Right lobe of liver (tissue), 6 donors: Measurements from ENCODE around the gene SPSB3. TPM values are rescaled to one million over a fixed set of nuclear protein-coding genes. Genes with fewer than 3 reads are reported as not detected.

Experiments
- ATAC-seq, 4 donors: fragments of 200-7000 bp; cut with Tn5 transposase; one replicate each; pipeline ENCODE4 v1.9.1; 2020; ENCODE audit warnings: mild to moderate bottlenecking in 4 of 4, moderate library complexity in 4 of 4
- DNase-seq, 3 donors: peaks; one replicate each; pipeline ENCODE4 v3.0.0-alpha.2; 2020
- H3K27ac ChIP-seq, 3 donors: fragments of 200-600 bp; one replicate each; pipeline ENCODE4 v1.8.0; 2022
- H3K27me3 ChIP-seq, 2 donors: fragments of 200-600 bp; one replicate each; pipeline ENCODE4 v1.8.0; 2022
- H3K36me3 ChIP-seq, 4 donors: fragments of 200-600 bp; sonication (generic) in 1 of 4; one replicate each; pipeline versions ENCODE4 v1.5.1 to v1.8.0; 2017 to 2022; ENCODE audit warnings: control low read depth in 1 of 4
- H3K4me1 ChIP-seq, 4 donors: fragments of 200-600 bp; sonication (generic) in 1 of 4; one replicate each; pipeline versions ENCODE4 v1.5.1 to v1.8.0; 2017 to 2022; ENCODE audit warnings: control low read depth in 1 of 4
- H3K4me3 ChIP-seq, 3 donors: fragments of 200-600 bp; one replicate each; pipeline ENCODE4 v1.8.0; 2022
- H3K9me3 ChIP-seq, 4 donors: fragments of 200-600 bp; sonication (generic) in 1 of 4; one replicate each; pipeline versions ENCODE4 v1.5.1 to v1.8.0; 2017 to 2022; ENCODE audit warnings: control low read depth in 1 of 4
- CTCF ChIP-seq, 4 donors: fragments of 200-600 bp in 3 of 4; fragments of 450-650 bp in 1 of 4; IDR thresholded peaks; one replicate each; pipeline versions ENCODE4 v1.5.1 to v1.8.0; 2016 to 2022; ENCODE audit warnings: antibody characterized with exemption in 4 of 4, mild to moderate bottlenecking in 2 of 4
- POLR2A ChIP-seq: fragments of 450-650 bp; IDR thresholded peaks from one replicate; pipeline ENCODE4 v1.6.1; 2017; ENCODE audit warnings: antibody characterized with exemption, mild to moderate bottlenecking
- WGBS: methylation state at CpG from one replicate; pipeline ENCODE4 v1.1.6; 2018; ENCODE audit warnings: low coverage, low lambda C conversion rate; ENCODE audit not compliant: insufficient coverage; ENCODE audit errors: missing lambda C conversion rate; 5-methylcytosine and 5-hydroxymethylcytosine counted together
- intact Hi-C, 2 donors: fragments of 100-400 bp; cut with DNase I; formaldehyde crosslinking; loops; one replicate each; pipeline versions ENCODE4 v1.11.2 to v1.14.1; 2022
- total RNA-seq, 6 experiments: library from RNA; depleted of rRNA in 2 of 6; stranded (reverse); fragments of >200 nt in 2 of 6; fragmentation: NEBNext Ultra II Directional in 3 of 6; extraction: Animal tissue kit (Norgen Biotek cat#: 25700) in 3 of 6; gene quantifications; one replicate each; pipeline versions ENCODE4 v1.1.0 to v1.2.4, GENCODE V29; 2016 to 2023
- donor health status: DM: no; HTN: yes; CAD: no.
- donor health status: DM: no; HTN: no; CAD: no.
- donor health status: DM: no; HTN: no; CAD: no.
- donor health status: DM: no; HTN: yes; CAD: no.
- donor health status: DM: no; HTN: yes; CAD: no.

The SPSB3 gene
- total RNA-seq, 6 experiments from 2014 or later: 18.6 to 42.5 (median 34.5) TPM

GRCh38 chr16:1815461-1815860 lies 33.1 kb upstream of the SPSB3 start:
- no peaks in the 10 kb centered on the region for H3K9me3 ChIP-seq
- DNase-seq (peak in 1 of 3 donors; percentile 3), ATAC-seq (no peak)
- H3K4me3 ChIP-seq: no peak overlapping the region
- no peak for TF ChIP-seq POLR2A
- TF ChIP-seq CTCF (IDR thresholded peaks at IDR 0.05): no peak
- H3K36me3 ChIP-seq: peaks cover 0 to 48% (median 26%) of the 10 kb centered on the region in 4 donors
- peaks cover 0 to 22% (median 5%) of the 10 kb centered on the region in 4 donors for H3K4me1 ChIP-seq
- H3K27me3 ChIP-seq: no peaks in the 10 kb centered on the region
- WGBS: 74% methylated on average over 5 of the region's 11 CpGs
- intact Hi-C loops: no loop called here
- H3K27ac ChIP-seq: no peak overlapping the region

GRCh38 chr16:1812732-1813163 lies 30.4 kb upstream of the SPSB3 start:
- Histone ChIP-seq H3K4me3 (no peak overlapping the region), H3K27me3 (no peaks in the 10 kb centered on the region), H3K9me3 (no peaks in the 10 kb centered on the region), H3K36me3 (peaks cover 0 to 56% (median 35%) of the 10 kb centered on the region in 4 donors), H3K27ac (no peak overlapping the region), H3K4me1 (peaks cover 0 to 13% (median 5%) of the 10 kb centered on the region in 4 donors)
- 3% methylated on average over 14 of the region's 17 CpGs for WGBS
- intact Hi-C loops: no loop called here
- peak; percentile 91 to 92 (median 91) for DNase-seq
- TF ChIP-seq CTCF (IDR thresholded peaks at IDR 0.05) (peak; percentile 69 to 90 (median 79)), POLR2A (no peak)
- peak; percentile 93 to 97 (median 96) for ATAC-seq

GRCh38 chr16:1810536-1810935 lies 28.2 kb upstream of the SPSB3 start:
- DNase-seq (no peak), ATAC-seq (no peak)
- intact Hi-C loops: no loop called here
- H3K27ac ChIP-seq: no peak overlapping the region
- 93% methylated on average over 8 of the region's 16 CpGs for WGBS
- peaks cover 0 to 50% (median 29%) of the 10 kb centered on the region in 4 donors for H3K36me3 ChIP-seq
- TF ChIP-seq CTCF (IDR thresholded peaks at IDR 0.05): no peak
- no peak for TF ChIP-seq POLR2A
- H3K4me3 ChIP-seq: no peak overlapping the region
- H3K4me1 ChIP-seq: peaks cover 0 to 5% (median 0%) of the 10 kb centered on the region in 4 donors
- no peaks in the 10 kb centered on the region for H3K27me3 ChIP-seq
- H3K9me3 ChIP-seq: no peaks in the 10 kb centered on the region

- ATAC-seq (no peak), DNase-seq (no peak)
- H3K9me3 ChIP-seq: no peaks in the 10 kb centered on the region
- H3K4me1 ChIP-seq: peaks cover 0 to 5% (median 0%) of the 10 kb centered on the region in 4 donors
- intact Hi-C loops: no loop called here
- H3K27me3 ChIP-seq: no peaks in the 10 kb centered on the region
- TF ChIP-seq CTCF (IDR thresholded peaks at IDR 0.05) (no peak), POLR2A (no peak)
- peaks cover 0 to 46% (median 27%) of the 10 kb centered on the region in 4 donors for H3K36me3 ChIP-seq
- H3K4me3 ChIP-seq: no peak overlapping the region
- WGBS: 80% methylated on average over 3 of the region's 16 CpGs
- no peak overlapping the region for H3K27ac ChIP-seq
Observed at GRCh38 chr16:1810106-1810505, 27.7 kb upstream of the SPSB3 start.
